ENCODE measurements around the gene PLD3. TPM values are rescaled to one million over a fixed set of nuclear protein-coding genes. Genes with fewer than 3 reads are reported as not detected.

Gene PLD3
- total and polyA plus RNA-seq, 2 experiments from 2014 or later, result 181 to 490 TPM

GRCh38 chr19:40425450-40426287, 77.2 kb downstream of the PLD3 start, which contains the start of gene SERTAD1:
SERTAD1 (minus strand) TSS chr19:40425992; CDS start chr19:40423546, 2,446 bp downstream.
- no peaks in the 10 kb centered on the region for H3K9me2 ChIP-seq (ENCODE audit: insufficient read depth)
- Mint-ChIP-seq H3K4me3 (peak within 1 kb of the TSS; percentile 96), H3K9me3 (peaks cover 3% of the 10 kb centered on the region; the same call in 1 of the 3 replicates), H3K4me1 (peaks cover 15% of the 10 kb centered on the region), H3K36me3 (ENCODE audit: low read depth) (peaks cover 9% of the 10 kb centered on the region), H3K27me3 (ENCODE audit: insufficient read depth, low read depth, poor library complexity) (peaks cover 10% of the 10 kb centered on the region), H3K27ac (peak within 1 kb of the TSS; percentile 97)
- peak within 1 kb of the TSS; percentile 94 for H3K27ac ChIP-seq (ENCODE audit: low read depth)
- peaks cover 17% of the 10 kb centered on the region for H3K4me1 ChIP-seq (ENCODE audit: insufficient read depth)
- H4K20me1 ChIP-seq (replicated peaks; ENCODE audit: insufficient read depth), result no peaks in the 10 kb centered on the region
- DNase-seq (ENCODE audit: low spot score), result peak; percentile 100
- peak within 1 kb of the TSS; percentile 84 for H2AFZ ChIP-seq
- H3K4me3 ChIP-seq, result peak within 1 kb of the TSS; percentile 80
- no peaks in the 10 kb centered on the region for H3K27me3 ChIP-seq (ENCODE audit: insufficient read depth)
- H3K79me2 ChIP-seq (replicated peaks; ENCODE audit: insufficient read depth), result no peaks in the 10 kb centered on the region; the same call in none of the 2 replicates
- TF ChIP-seq EZH2phosphoT487 (IDR thresholded peaks at IDR 0.05; ENCODE audit: unreplicated experiment) (no peak), POLR2AphosphoS5 (IDR thresholded peaks at IDR 0.05; ENCODE audit: low read depth) (peak; percentile 99), ZNF331 (CRISPR knock-in tag; IDR thresholded peaks at IDR 0.05; ENCODE audit: low read depth) (no peak), EZH2 (IDR thresholded peaks at IDR 0.05; ENCODE audit: low read depth, unreplicated experiment) (no peak), REST (IDR thresholded peaks at IDR 0.05; ENCODE audit: unreplicated experiment) (no peak), STAT1 (IDR thresholded peaks at IDR 0.05; ENCODE audit: unreplicated experiment) (no peak), ZNF462 (CRISPR knock-in tag; IDR thresholded peaks at IDR 0.05) (no peak), ETS1 (IDR thresholded peaks at IDR 0.05) (no peak), ZNF114 (CRISPR knock-in tag; IDR thresholded peaks at IDR 0.05) (no peak), JUNB (IDR thresholded peaks at IDR 0.05; ENCODE audit: unreplicated experiment) (no peak), NANOG (IDR thresholded peaks at IDR 0.05; ENCODE audit: borderline replicate concordance) (no peak), CTCF (conservative IDR thresholded peaks at IDR 0.05; ENCODE audit: low read depth in 2 of 2) (peak in 1 of 2 experiments; percentile 67; a peak in 3 of 4 replicates)
- H3K4me2 ChIP-seq, result peak within 1 kb of the TSS; percentile 96
- H3K36me3 ChIP-seq (ENCODE audit: insufficient read depth), result no peaks in the 10 kb centered on the region
- 0 out of 2 replicates have a peak, but pooled peaks cover 2% of the 10 kb centered on the region for H3F3A ChIP-seq (replicated peaks; ENCODE audit: low read depth)
- ATAC-seq, result peak; percentile 80
